H1 (cell line): ENCODE results near the gene BEAN1.

Experiments
- BRCA1 ChIP-seq: IDR thresholded peaks from 2 replicates; pipeline ENCODE4 v1.6.1; 2012; ENCODE audit warnings: low read depth, low read length, improper control_type of control experiment
- EP300 ChIP-seq, 2 experiments: IDR thresholded peaks; 1 replicate in 1 of 2; 2 replicates in 1 of 2; pipeline ENCODE4 v1.6.1; 2011 to 2012; ENCODE audit warnings: low read depth in 2 of 2, low read length in 2 of 2, mild to moderate bottlenecking in 2 of 2, borderline replicate concordance in 1 of 2, inconsistent platforms in 1 of 2, moderate library complexity in 1 of 2
- POLR2A ChIP-seq, 2 experiments: IDR thresholded peaks; 1 replicate in 1 of 2; 2 replicates in 1 of 2; pipeline ENCODE4 v1.6.1; 2011; ENCODE audit warnings: low read depth in 2 of 2, low read length in 2 of 2, mild to moderate bottlenecking in 2 of 2; ENCODE audit errors: control extremely low read depth in 1 of 2
- POLR2AphosphoS5 ChIP-seq: IDR thresholded peaks from 2 replicates; pipeline ENCODE4 v1.6.1; 2011; ENCODE audit warnings: low read depth, low read length
- RAD21 ChIP-seq, 2 experiments: IDR thresholded peaks in 1 of 2; conservative IDR thresholded peaks in 1 of 2; 2 replicates each; pipeline ENCODE4 v1.6.1; 2011; ENCODE audit warnings: low read depth in 2 of 2, low read length in 2 of 2, improper control_type of control experiment in 1 of 2, inconsistent platforms in 1 of 2, mild to moderate bottlenecking in 1 of 2, moderate library complexity in 1 of 2
- SP1 ChIP-seq: IDR thresholded peaks from 2 replicates; pipeline ENCODE4 v1.6.1; 2011; ENCODE audit warnings: low read depth, low read length
- TF ChIP-seq, protein P1 (sequence below), 3 experiments: IDR thresholded peaks; 1 replicate in 2 of 3; 2 replicates in 1 of 3; pipeline versions ENCODE4 v1.5.1 to v1.6.1; 2011; ENCODE audit warnings: low read length in 3 of 3, mild to moderate bottlenecking in 3 of 3, inconsistent platforms in 2 of 3, low read depth in 1 of 3, moderate library complexity in 1 of 3; ENCODE audit not compliant: insufficient read depth in 1 of 3; ENCODE audit errors: control extremely low read depth in 1 of 3
- TF ChIP-seq, protein P2 (sequence below): IDR thresholded peaks from 2 replicates; pipeline ENCODE4 v1.6.1; 2012; ENCODE audit warnings: inconsistent platforms

DNA sequence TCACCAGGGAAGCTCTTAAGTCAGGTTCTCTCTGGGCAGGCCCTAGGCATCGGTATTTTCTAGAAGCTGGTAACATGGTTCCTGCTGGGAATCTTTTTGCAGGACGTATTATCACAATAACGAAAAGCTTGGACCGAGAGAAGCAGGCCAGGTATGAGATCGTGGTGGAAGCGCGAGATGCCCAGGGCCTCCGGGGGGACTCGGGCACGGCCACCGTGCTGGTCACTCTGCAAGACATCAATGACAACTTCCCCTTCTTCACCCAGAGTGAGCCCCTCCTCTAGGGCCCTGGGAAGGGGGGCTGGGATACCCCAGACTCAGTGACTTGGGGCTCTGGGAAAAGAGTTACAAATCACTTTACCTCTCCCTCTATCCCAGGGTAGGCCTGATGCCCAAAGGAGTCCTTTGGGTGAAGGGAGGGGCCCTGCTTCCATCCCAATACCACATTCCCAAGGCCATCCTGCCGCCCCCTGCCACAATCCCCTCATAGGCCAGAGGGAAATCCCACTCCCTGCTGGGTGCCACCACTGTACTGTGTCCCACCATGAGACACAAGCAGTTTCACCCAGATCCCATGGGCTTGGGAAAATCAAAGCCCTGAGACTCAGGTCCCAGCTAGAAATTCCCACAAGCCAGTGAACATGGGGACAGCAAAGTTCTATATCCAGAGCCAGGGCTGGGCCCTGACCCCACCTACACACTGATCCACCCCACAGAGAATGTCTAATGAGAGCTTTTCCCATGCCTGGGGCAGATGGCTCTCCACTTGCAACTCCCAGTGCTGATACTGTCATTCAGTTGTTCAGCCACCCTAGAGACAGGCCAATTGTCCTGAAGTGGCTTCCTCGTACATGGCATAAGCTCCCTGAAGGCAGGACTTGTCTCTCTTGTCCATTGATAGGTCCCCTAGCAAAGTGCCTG, 37.6 kb upstream of the BEAN1 start:
- no peak for TF ChIP-seq POLR2AphosphoS5
- TF ChIP-seq EP300 (IDR thresholded peaks at IDR 0.05; ENCODE audit: borderline replicate concordance in 1 of 2, low read depth in 2 of 2, low read length in 2 of 2), result no peak
- TF ChIP-seq, protein P1, sequence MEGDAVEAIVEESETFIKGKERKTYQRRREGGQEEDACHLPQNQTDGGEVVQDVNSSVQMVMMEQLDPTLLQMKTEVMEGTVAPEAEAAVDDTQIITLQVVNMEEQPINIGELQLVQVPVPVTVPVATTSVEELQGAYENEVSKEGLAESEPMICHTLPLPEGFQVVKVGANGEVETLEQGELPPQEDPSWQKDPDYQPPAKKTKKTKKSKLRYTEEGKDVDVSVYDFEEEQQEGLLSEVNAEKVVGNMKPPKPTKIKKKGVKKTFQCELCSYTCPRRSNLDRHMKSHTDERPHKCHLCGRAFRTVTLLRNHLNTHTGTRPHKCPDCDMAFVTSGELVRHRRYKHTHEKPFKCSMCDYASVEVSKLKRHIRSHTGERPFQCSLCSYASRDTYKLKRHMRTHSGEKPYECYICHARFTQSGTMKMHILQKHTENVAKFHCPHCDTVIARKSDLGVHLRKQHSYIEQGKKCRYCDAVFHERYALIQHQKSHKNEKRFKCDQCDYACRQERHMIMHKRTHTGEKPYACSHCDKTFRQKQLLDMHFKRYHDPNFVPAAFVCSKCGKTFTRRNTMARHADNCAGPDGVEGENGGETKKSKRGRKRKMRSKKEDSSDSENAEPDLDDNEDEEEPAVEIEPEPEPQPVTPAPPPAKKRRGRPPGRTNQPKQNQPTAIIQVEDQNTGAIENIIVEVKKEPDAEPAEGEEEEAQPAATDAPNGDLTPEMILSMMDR (IDR thresholded peaks at IDR 0.05; ENCODE audit: control extremely low read depth in 1 of 3, insufficient read depth in 1 of 3, low read depth in 1 of 3, low read length in 3 of 3), result no peak
- TF ChIP-seq RAD21 (IDR thresholded peaks at IDR 0.05 in 1 of 2, conservative IDR thresholded peaks at IDR 0.05 in 1 of 2; ENCODE audit: low read depth in 2 of 2, low read length in 2 of 2), result no peak
- TF ChIP-seq BRCA1, result no peak
- TF ChIP-seq SP1, result no peak
- TF ChIP-seq, protein P2, sequence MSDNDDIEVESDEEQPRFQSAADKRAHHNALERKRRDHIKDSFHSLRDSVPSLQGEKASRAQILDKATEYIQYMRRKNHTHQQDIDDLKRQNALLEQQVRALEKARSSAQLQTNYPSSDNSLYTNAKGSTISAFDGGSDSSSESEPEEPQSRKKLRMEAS, result no peak
- no peak for TF ChIP-seq POLR2A (IDR thresholded peaks at IDR 0.05; ENCODE audit: control extremely low read depth in 1 of 2, low read depth in 2 of 2, low read length in 2 of 2)
